HG03097 (cell line): ENCODE data around the gene SPX.

Experiments
- ATAC-seq: cut with Tn5 transposase; IDR thresholded peaks from one replicate; pipeline ENCODE4 v1.9.1; 2021; ENCODE audit not compliant: unreplicated experiment, low FRiP score

Gene SPX

DNA sequence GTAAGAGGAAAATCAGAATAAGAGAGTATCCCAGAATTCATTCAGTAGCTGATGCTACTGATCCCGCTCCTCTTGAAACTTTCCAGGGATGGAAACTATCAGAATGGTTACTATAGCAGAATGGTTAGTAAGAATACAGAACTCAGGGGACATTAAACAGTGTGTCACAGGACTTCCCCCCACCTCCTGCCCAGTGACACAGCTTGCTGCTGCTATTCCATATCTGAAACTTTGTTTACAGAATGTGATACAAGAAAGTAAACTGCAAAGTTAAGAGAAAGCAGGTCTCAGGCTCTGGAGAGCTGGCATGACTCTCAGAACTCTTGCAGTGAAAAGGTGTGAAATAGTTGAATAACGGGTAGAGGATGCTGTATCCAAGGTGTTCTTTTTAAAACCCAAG, 3.4 kb downstream of the SPX start:
- no peak for ATAC-seq

DNA sequence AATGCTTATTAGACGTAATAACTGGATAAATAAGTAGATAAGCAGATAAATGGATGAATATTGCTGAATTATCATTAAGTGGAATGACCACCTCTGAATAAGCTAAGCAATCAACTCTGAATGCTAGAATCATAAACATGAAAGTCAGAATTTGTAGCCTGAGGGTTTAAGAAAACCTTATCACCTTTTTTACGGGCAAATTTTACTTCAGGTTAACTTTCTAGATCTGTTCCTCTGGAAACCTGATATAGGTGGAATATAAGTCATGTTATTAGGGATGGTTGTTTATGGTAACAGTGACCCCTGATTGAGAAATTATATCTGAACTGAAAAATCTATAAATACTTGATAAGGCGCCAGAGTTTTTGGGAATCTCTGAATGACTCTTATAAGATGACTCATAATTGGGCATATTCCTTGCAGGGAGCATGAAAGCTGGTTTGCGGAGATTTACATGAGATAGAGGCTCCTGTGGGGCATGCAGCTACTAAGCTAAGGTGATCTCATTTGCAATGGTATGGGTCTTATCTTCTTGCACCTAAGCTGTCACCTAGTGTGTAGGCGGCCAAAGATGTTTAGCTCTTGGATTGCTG, 12.1 kb downstream of the SPX start:
- ATAC-seq: no peak

DNA sequence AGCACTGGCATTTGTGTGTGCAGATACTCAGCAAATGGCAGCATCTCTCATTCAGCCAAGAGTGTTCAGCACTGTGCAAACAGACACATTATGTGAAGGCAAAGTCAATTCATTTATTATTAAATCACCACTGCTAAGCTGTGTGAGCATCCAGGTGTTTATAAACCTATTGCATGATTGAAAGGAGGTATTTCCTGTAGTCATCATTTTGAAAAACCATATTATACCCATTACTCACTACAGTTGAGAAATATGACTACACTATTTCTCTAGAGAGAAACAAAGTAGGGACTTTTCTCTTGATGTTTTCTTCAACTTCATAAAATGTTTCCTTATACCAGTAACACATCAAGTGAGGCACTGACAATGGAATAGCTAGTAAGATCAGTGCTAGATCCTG, 13.7 kb downstream of the SPX start:
- no peak for ATAC-seq

DNA sequence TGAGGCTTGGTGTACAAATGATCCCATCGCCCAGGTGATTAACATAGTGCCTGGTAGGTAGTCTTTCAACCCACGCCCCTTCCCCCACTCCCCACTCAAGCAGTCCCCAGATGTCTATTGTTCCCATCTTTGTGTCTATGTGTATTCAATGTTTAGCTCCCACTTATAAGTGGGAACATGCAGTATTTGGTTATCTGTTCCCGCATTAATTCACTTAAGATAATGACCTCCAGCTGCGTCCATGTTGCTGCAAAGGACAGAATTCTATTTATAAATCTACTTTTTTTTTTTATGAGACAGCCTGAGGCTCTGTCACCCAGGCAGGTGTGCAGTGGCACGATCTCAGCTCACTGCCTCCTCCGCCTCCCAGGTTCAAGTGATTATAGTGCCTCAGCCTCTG, 15.7 kb downstream of the SPX start:
- ATAC-seq: no peak

DNA sequence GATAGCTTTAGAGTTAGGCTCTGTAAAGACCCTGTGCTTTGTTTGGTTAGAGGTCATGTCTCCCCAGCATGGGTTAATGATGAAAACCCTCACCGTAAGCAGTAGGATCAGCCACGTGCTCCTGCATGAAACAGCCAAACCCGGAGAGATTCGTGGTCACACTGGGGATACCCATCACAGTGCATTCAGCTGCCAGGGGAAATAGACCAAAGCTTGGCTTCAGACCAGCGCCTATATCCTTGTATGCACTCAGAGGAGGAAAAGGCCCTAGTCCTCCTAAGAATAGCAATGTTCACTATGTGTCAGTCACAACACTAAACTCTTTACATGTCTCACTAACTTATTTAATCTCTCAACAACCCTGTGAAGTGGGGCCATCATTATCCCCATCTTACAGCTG, 16.3 kb downstream of the SPX start:
- no peak for ATAC-seq

DNA sequence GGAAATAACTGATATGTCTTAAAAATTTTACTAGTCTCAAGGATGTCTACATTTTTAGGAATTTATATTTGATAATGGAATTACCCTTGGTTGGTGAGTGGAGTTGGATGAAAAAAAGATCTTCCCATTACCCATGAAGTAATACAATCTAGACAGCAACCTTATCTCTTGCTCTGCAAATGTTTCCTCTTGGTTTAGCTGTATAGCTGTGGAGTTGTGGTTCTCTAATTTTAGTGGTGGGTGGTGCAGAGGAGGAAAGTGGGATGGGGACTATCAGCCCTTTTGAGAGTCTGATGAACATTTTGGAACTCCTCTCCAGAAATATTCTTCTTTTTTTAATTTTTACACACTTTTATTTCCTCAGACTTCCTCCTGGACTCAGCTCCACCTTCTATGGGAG, 17.1 kb downstream of the SPX start:
- no peak for ATAC-seq

DNA sequence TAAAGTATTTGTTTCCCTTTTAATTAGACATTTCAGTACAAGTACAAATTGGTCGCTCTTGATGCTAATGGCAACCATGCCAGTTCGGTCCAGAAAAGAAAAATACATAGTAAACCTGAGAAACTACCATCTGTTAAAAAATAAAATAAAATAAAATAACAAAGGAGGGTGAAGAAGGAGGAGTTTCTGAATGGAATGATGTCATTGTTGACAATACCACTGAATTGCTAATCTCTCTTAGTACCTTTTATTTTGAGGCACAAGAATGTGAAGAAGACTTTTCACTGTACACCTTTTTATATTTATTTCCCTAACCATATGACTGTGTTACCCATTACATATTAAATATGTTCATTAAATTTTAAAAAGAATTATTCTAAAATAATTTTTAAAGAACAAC, 19.5 kb downstream of the SPX start:
- ATAC-seq: no peak

DNA sequence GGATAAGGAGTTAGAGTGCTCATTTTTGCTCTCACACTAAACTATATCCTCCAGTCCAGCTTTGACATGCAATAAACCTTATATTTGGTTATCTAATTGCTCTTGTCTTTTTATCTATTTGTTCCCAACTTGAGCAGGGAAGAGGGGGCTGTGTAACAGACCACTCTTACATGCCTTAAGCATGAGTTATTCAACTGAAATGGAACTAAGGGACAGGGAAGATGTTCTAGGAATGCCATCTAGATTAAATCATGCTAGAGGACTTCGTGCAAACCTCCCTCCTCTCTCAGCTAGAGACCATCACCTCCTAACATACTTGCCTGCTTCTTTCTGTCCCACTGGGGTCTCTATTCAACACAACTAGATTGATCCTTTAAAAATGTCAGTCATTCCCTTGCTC, 20.6 kb downstream of the SPX start:
- ATAC-seq: no peak

DNA sequence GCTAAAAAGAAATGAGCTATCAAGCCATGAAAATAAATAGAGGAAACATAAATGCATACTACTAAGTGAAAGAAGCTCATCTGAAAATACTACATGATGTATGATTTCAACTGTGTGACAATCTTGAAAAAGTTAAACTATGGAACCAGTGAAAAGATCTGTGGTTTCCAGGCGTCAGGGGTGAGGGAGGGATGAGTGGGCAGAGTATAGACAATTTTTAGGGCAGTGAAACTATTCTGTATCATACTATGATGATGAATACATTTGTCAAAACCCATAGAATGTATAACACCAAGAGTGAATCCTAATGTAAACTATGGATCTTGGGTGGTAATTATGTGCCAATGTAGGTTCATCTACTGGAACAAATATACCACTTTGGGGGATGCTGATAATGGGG, 21.3 kb downstream of the SPX start:
- no peak for ATAC-seq

DNA sequence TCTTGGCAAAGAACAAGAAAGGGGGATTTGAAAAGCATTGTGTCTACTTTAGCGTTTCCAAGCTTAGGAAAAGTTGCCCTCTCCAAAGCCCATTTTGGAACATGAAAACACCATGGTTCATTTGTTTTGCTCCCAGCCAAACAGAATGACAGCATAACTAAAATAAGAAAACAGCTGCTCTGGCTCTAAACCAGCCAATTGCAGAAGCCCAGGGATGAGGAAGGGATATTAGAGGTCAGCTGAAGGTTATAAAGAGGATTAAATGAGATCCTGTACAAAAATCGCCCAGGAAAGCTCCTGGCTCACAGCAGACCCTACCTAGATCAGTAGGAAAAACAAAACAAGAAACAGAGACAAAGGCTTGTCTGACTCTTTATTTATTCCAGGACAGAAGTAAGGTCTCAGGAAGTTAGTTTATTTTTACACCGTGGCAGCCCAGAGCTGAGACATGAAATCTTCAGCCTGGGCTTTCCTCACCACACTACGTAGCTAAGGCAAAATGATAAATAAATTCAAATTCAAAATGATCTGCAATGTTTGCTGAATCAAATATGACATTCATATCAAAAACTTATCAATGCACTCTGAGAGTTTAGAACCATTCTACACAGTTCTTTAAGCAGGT, 25.9 kb downstream of the SPX start:
- ATAC-seq: no peak

DNA sequence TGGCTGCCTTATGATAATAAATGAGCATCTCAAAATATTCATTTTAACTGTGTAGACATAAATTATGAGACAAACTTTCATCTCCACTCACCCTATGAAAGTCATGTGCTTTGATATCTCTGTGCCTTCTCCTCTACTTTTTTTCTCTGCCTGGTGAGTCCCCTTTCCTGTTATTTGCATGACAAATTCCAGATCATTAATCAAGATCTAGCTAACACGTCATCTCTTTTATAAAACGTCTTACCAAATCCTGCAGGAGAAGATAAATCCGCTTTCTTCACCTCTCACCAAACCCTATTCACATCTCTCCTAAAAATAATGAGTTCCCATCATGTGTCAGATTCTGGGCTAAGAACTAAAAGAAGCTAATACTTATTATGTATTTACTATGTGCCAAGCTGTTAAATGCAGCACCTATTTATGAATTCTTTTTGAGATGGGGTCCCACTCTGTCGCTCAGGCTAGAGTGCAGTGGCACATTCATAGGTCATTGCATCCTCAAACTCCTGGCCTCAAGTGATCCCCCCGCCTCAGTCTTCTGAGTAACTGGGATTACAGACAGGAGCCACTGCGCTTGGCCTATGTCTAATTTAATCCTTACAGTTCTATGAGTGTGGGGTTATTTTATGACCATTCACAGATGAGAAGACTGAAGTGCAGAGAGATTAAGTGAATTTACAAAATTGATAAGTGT, 26.7 kb downstream of the SPX start:
- no peak for ATAC-seq

DNA sequence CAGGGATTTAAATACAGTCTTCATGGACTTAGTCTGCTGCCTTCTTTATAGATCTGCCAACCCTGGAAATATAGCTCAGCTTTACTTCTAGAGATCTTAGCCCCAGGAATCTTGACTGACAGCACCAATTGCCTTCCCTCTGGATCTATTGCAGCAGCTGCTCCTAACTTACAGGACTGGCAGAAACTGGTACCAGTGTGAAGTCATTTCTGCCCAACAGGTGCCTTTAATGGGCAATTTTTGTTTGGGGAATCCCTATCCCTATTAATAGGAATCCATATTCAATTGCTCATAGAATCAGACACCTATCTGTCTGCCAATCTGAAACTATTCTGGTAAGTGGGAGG, 27.2 kb downstream of the SPX start:
- no peak for ATAC-seq

DNA sequence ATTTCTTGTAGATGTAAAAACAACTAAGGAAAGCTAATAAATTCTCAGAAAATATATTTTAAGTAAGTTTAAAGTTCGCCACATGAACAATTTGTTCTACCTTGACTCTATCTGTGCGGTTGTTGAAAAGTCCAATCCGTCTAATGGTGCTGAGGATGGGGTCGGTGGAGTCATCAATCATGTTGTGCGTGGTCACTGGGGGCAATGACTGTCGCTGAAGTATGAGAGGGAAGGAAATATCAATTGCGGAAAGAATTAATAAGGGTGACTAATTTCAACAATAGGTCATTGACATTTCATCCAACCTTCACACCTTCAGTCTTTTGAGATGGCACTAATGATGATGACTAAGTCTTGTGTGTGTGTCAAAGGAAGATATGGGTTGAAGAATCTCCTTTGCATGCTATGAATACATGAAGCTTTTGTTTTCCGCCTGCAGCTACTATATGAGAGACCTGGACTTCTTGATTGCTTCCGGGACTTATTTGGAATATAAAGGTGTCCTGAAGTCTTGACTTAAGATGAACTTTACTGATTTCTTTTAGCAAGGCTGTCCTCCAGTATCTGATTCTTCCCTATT, 32.1 kb downstream of the SPX start:
- no peak for ATAC-seq

DNA sequence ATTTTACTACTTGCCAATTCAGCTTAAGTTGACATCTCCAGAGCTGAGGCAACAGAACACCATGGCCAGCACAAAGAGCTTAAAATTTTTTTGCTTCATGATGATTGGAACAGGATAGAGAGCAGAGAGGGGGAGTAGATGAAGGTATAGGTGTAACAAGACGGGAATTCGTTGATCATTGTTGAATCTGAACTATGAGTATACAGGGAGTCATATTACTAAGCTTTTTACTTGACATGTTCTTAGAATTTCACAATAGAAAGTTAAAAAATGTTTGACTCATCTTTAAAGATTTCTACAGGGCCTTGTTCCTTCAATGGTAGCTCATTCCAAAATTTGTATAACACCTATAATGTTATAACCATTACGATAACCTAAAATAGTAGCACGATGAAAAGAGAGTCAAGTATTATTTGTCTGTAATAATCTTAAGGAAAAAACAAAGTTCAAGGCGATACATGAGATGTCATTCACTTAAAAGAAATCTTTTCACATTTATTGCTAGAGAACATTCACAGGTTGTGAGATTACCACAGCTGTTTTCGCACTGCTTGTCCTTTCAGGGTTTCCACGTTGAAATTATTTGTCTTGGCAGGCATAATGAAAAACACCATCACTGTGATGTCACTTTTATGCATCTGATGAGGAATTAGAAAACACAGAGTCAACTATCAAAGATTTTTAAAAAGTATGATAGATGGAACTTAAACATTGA, 33.9 kb downstream of the SPX start:
- ATAC-seq: no peak

DNA sequence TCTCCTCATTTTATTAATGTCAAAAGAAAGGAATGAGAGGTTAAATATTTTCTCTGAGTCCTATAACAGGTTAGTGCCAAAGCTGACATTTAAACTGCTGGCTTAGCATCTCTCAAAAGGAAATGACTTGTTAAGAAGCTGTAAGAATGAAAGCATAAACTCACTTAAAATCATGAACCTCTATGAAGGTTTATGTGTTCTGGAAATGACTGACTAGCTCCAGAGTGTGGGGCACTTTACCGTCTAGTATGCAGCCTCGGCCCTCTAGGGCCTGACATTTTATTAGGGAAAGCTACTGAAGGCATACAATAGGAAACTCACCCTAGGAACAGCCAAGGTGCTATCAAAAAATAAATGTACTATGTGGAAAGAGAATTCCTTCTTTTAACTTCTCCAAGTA, 35.1 kb downstream of the SPX start:
- ATAC-seq: no peak

DNA sequence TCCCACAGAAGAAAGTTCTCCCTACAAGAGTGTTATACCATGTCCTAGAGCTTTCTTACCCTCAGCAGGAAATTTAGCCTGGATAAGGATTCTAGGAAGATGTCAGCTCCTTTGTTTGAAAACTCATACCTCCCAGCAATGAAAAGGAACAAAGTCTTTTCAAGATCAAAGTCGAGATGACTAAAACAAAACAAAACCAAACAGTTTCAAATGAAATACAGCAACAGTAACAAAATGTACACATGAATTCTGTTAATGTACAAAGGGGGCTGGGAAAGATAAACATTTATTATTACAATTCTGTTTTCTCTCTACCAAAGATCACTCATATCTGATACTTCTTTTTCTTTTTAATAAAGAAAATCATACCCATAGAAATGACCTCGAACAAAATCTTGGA, 36.8 kb downstream of the SPX start:
- no peak for ATAC-seq

DNA sequence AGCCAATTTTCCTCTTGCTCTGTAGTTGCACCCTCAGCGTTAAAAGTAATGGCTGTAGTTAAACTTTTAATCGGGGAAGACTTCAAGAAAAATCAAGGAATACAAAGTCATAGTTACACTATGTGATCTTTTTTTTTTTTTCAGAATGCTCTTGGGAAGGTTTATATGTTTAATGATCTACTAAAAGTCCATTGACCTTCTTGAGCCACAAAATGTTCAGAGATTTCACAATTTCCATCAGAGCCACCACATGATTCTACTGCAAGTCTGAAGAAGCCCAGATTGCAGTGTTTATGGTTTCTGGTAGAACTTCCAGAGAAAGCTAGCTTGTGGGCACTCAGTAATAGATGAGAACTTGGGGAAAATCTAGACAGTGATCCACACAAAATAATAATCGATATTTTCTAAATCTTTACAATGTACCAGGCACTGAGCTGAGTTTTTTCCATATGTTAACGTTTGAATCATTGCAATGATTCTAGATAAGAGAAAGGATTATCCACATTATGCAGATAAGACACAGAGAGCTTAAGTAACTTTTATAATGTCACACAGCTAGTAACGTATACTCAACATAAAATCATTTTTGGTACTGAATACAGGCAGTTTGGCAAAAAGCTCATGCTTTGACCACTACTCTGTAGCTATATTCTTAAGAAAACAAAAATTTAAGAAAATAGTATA, 40.3 kb downstream of the SPX start:
- ATAC-seq: no peak

DNA sequence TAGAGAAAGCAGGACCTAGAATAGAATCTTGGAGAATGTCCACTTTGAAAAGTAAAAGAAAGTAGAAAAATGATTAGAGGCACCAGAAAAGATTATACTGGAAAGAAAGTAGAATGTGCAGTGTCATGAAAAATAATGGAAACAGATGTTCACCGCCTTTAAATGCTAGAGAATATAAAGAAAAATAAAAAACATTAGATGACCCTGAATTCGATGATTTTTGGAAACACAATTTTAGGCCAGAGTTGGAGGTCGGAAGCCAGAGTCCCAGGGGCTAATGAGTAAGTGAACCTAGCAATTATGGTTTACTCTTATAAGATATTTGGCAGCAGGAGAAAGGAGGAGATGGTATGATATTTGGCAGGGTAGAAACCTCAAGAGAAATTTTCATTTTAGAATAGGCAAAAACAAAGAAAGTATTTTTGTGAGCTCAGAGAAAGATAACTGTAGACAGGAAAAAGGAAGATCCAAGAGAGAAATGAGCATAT, 40.9 kb downstream of the SPX start:
- ATAC-seq: no peak

DNA sequence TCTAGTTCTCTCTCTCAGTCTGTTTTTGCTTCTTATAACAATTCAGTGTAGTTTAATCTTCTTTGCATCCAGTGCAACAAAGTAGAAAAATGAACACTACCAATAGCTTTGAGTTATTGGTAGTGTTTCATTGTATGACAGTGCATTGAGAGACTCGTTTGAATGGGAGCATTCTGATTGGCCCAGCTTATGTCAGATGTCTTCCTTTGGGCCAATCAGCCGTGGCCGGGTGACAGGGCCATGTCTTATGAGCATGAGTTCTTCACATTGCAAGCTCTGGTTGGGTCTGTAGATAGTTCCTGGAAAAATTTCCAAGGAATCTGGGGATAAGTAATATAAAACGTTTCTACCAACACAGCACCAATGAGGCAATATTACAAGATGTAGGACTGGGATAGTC, 42.0 kb downstream of the SPX start:
- ATAC-seq: no peak

DNA sequence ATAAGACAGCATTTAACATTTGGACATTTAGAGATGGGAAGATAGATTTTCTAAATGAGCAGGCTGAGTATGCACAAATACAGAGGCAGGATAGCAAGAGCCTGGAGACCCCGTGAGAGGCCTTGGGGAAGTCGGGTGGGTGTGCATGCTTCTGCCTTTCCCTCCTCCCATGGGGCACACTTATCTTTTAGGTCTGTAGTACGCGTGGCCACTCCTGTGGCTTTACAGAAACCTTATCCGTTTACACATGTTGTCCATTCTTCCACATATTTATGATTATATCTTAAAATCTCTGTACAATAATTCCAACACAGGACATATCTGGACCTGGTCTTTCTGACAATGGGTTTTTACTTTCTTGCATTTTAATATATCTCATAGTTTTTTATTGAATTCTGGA, 45.0 kb downstream of the SPX start:
- no peak for ATAC-seq
